Muscle of leg (tissue), 11 donors: ENCODE measurements around the gene ZNF79. TPM values are rescaled to one million over a fixed set of nuclear protein-coding genes. Genes with fewer than 3 reads are reported as not detected.

Source experiments
- DNase-seq: peaks from one replicate; pipeline ENCODE4 v3.0.0; 2013
- H3K27ac ChIP-seq: one replicate; pipeline ENCODE4 v1.5.1; 2013; ENCODE audit warnings: mild to moderate bottlenecking, low read length, control low read depth
- H3K27me3 ChIP-seq: one replicate; pipeline ENCODE4 v1.6.1; 2013; ENCODE audit warnings: low read length; ENCODE audit not compliant: control insufficient read depth, insufficient read depth
- H3K36me3 ChIP-seq: one replicate; pipeline ENCODE4 v1.6.1; 2013; ENCODE audit warnings: low read length; ENCODE audit not compliant: control insufficient read depth, insufficient read depth
- H3K4me1 ChIP-seq: one replicate; pipeline ENCODE4 v1.6.1; 2013; ENCODE audit warnings: low read length; ENCODE audit not compliant: control insufficient read depth, insufficient read depth
- H3K4me3 ChIP-seq: one replicate; pipeline ENCODE4 v1.5.1; 2013; ENCODE audit warnings: low read length, control low read depth
- H3K9me3 ChIP-seq: replicated peaks from 2 replicates; pipeline ENCODE4 v1.6.1; 2013; ENCODE audit warnings: low read depth, low read length; ENCODE audit not compliant: control insufficient read depth
- WGBS: methylation state at CpG from one replicate; pipeline ENCODE4 v1.1.5; 2013; ENCODE audit warnings: missing lambda C conversion rate; ENCODE audit not compliant: insufficient coverage; 5-methylcytosine and 5-hydroxymethylcytosine counted together
- polyA plus RNA-seq, 8 donors: library from polyadenylated mRNA; unstranded; fragments of 120-200 nt; gene quantifications; one replicate each; pipeline versions ENCODE4 v1.2.1 to v1.2.3, GENCODE V29; 2013; ENCODE audit warnings: inconsistent platforms in 1 of 8, low replicate concordance in 1 of 8; ENCODE audit not compliant: insufficient read length in 8 of 8, insufficient read depth in 1 of 8
- total RNA-seq: library from RNA; stranded (reverse); fragments of 120-200 nt; gene quantifications from one replicate; pipeline ENCODE4 v1.2.4, GENCODE V29; 2013

ZNF79 gene
- total and polyA plus RNA-seq, 9 donors: 3.4 to 7.8 (median 4.7) TPM

- under 1% methylated on average over 41 of the region's 55 CpGs for WGBS
- H3K9me3 ChIP-seq: no peaks in the 10 kb centered on the region
- H3K4me1 ChIP-seq: peaks cover 18% of the 10 kb centered on the region
- H3K4me3 ChIP-seq: peak overlapping the region; percentile 58
- DNase-seq: peak; percentile 58
- peaks cover 27% of the 10 kb centered on the region for H3K36me3 ChIP-seq
- no peaks in the 10 kb centered on the region for H3K27me3 ChIP-seq
- peak overlapping the region; percentile 51 for H3K27ac ChIP-seq
These were observed 26.4 kb upstream of the ZNF79 start for GRCh38 chr9:127397646-127398274.

GRCh38 chr9:127398275-127398647, 25.9 kb upstream of the ZNF79 start:
- WGBS: 36% methylated on average over 5 of the region's 5 CpGs
- peaks cover 18% of the 10 kb centered on the region for H3K4me1 ChIP-seq
- no peaks in the 10 kb centered on the region for H3K9me3 ChIP-seq
- H3K36me3 ChIP-seq: peaks cover 27% of the 10 kb centered on the region
- no peaks in the 10 kb centered on the region for H3K27me3 ChIP-seq
- DNase-seq: no peak
- no peak overlapping the region for H3K27ac ChIP-seq
- H3K4me3 ChIP-seq: peak overlapping the region; percentile 58

- Histone ChIP-seq H3K9me3 (no peaks in the 10 kb centered on the region), H3K27me3 (no peaks in the 10 kb centered on the region), H3K36me3 (peaks cover 33% of the 10 kb centered on the region), H3K4me3 (no peak overlapping the region), H3K27ac (no peak overlapping the region), H3K4me1 (peaks cover 18% of the 10 kb centered on the region)
- WGBS: 87% methylated on average over 13 of the region's 13 CpGs
- DNase-seq: no peak
These were observed 25.3 kb upstream of the ZNF79 start for GRCh38 chr9:127398715-127399400.

DNA sequence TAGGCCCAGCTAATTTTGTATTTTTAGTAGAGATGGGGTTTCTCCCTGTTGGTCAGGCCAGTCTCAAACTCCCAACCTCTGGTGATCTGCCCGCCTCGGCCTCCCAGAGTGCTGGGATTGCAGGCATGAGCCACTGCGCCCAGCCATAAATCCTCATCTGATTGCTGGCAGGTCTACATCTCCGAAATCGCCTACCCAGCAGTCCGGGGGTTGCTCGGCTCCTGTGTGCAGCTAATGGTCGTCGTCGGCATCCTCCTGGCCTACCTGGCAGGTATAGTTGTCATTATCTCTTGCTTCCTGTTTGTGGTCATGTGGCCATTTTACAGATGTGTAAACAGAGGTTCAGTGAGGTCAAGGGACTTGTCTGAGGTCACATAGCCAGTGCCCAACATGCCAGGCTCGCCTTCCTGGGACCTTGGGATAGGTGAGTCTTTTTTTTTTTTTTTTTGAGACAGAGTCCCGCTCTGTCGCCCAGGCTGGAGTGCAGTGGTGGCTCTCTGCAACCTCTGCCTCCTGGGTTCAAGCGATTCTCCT, 24.4 kb upstream of the ZNF79 start:
- no peak overlapping the region for H3K4me3 ChIP-seq
- peaks cover 42% of the 10 kb centered on the region for H3K36me3 ChIP-seq
- H3K27ac ChIP-seq: no peak overlapping the region
- no peaks in the 10 kb centered on the region for H3K27me3 ChIP-seq
- WGBS: 91% methylated on average over 11 of the region's 14 CpGs
- DNase-seq: no peak
- H3K4me1 ChIP-seq: peaks cover 18% of the 10 kb centered on the region
- H3K9me3 ChIP-seq: no peaks in the 10 kb centered on the region

DNA sequence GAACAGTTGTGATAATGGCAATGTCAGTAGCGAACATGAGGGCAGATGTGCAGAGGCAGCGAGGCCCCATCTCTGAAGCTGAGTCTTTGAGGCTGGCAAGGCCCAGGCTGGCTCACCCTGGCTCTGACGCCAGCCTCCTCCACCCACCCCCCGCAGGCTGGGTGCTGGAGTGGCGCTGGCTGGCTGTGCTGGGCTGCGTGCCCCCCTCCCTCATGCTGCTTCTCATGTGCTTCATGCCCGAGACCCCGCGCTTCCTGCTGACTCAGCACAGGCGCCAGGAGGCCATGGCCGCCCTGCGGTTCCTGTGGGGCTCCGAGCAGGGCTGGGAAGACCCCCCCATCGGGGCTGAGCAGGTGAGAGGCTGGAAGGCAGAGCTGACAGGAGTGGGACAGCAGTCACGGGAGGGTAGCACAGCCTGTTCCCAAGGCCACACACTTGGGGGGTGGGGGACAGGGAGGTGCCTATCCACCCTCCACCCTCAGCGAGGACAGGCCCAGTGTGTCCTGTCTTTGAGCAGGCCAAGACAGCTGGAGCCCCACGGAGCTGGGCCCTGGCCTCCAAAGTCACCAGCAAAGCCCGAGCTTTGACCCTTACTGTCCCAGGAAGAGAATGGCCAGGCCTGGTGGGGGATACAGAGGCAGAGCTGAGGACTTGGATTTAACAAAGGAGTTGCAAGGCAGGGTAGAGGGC, 21.6 kb upstream of the ZNF79 start:
- H3K4me3 ChIP-seq: no peak overlapping the region
- H3K36me3 ChIP-seq: peaks cover 66% of the 10 kb centered on the region
- H3K9me3 ChIP-seq: no peaks in the 10 kb centered on the region
- H3K27ac ChIP-seq: no peak overlapping the region
- H3K4me1 ChIP-seq: peaks cover 24% of the 10 kb centered on the region
- no peak for DNase-seq
- no peaks in the 10 kb centered on the region for H3K27me3 ChIP-seq
- 85% methylated on average over 2 of the region's 18 CpGs for WGBS

DNA sequence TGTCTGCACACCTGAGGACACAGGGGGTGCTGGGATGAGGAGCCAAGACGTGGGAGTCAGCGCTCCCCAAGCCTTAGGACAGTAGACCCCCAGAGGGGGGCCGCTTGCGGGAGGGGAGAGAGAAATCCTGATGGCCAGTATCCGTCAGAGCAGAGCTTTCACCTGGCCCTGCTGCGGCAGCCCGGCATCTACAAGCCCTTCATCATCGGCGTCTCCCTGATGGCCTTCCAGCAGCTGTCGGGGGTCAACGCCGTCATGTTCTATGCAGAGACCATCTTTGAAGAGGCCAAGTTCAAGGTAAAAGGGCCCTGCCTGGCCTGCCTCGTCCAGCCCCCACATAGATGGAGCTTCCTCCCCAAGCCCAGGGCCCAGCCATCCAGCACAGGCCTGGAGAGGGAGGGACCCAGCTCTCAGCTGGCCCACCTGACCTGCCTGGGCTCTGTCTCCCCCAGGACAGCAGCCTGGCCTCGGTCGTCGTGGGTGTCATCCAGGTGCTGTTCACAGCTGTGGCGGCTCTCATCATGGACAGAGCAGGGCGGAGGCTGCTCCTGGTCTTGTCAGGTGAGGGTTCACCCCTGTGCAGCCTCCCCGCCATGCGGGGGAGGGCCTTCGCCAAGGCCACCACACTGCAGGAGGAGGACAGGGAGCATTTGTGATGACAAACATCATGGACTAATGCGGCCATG, 20.5 kb upstream of the ZNF79 start:
- H3K4me1 ChIP-seq: peaks cover 16% of the 10 kb centered on the region
- H3K4me3 ChIP-seq: no peak overlapping the region
- no peak overlapping the region for H3K27ac ChIP-seq
- 90% methylated on average over 21 of the region's 22 CpGs for WGBS
- no peaks in the 10 kb centered on the region for H3K27me3 ChIP-seq
- DNase-seq: no peak
- H3K9me3 ChIP-seq: no peaks in the 10 kb centered on the region
- H3K36me3 ChIP-seq: peaks cover 66% of the 10 kb centered on the region

GRCh38 chr9:127404631-127405030, 19.6 kb upstream of the ZNF79 start:
- no peak for DNase-seq
- Histone ChIP-seq H3K4me1 (peaks cover 13% of the 10 kb centered on the region), H3K27me3 (no peaks in the 10 kb centered on the region), H3K27ac (no peak overlapping the region), H3K4me3 (no peak overlapping the region), H3K9me3 (no peaks in the 10 kb centered on the region), H3K36me3 (peaks cover 66% of the 10 kb centered on the region)
- 89% methylated on average over 16 of the region's 23 CpGs for WGBS

GRCh38 chr9:127405344-127406125, 18.6 kb upstream of the ZNF79 start:
- Histone ChIP-seq H3K4me1 (peaks cover 13% of the 10 kb centered on the region), H3K27ac (no peak overlapping the region), H3K9me3 (no peaks in the 10 kb centered on the region), H3K27me3 (no peaks in the 10 kb centered on the region), H3K36me3 (peaks cover 57% of the 10 kb centered on the region), H3K4me3 (no peak overlapping the region)
- peak; percentile 37 for DNase-seq
- 90% methylated on average over 18 of the region's 20 CpGs for WGBS

DNA sequence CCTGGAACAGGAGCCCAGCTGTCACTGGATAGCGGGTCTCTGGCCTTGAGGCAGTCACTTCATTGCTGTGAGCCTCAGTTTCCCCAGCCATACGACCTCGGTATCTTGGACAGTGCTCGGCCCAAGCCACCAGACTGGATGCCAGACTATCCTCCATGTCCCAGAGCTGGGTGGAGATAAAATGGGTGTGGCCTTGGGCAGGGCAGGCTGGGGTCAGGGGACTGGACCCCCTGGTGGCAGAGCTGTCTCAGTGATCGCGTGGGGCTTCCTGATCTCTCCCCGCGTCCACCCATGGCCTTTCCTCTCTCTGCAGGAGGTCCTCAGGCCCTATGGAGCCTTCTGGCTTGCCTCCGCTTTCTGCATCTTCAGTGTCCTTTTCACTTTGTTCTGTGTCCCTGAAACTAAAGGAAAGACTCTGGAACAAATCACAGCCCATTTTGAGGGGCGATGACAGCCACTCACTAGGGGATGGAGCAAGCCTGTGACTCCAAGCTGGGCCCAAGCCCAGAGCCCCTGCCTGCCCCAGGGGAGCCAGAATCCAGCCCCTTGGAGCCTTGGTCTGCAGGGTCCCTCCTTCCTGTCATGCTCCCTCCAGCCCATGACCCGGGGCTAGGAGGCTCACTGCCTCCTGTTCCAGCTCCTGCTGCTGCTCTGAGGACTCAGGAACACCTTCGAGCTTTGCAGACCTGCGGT, 17.2 kb upstream of the ZNF79 start:
- 77% methylated on average over 13 of the region's 13 CpGs for WGBS
- no peak overlapping the region for H3K4me3 ChIP-seq

More for the DNA sequence above, 17.2 kb upstream of the ZNF79 start:
- no peak overlapping the region for H3K27ac ChIP-seq
- no peak for DNase-seq
- H3K4me1 ChIP-seq: peaks cover 13% of the 10 kb centered on the region
- H3K9me3 ChIP-seq: no peaks in the 10 kb centered on the region
- H3K27me3 ChIP-seq: no peaks in the 10 kb centered on the region
- peaks cover 48% of the 10 kb centered on the region for H3K36me3 ChIP-seq
